Spleen (tissue), 7 donors: ENCODE measurements around the gene KIF5A.

Experiments used
- CTCF ChIP-seq, 11 experiments: fragments of 200-600 bp in 7 of 11; fragments of 450-650 bp in 4 of 11; sonication (generic) in 4 of 11; IDR thresholded peaks in 8 of 11; conservative IDR thresholded peaks in 3 of 11; 1 replicate in 7 of 11; 2 replicates in 4 of 11; pipeline versions ENCODE4 v1.4.0 to v1.8.0; 2016 to 2021; ENCODE audit warnings: antibody characterized with exemption in 11 of 11, inconsistent platforms in 4 of 11, mild to moderate bottlenecking in 1 of 11
- POLR2AphosphoS5 ChIP-seq, 3 donors: sonication (generic); formaldehyde crosslinking; IDR thresholded peaks; one replicate each; pipeline ENCODE4 v1.5.1; 2017; ENCODE audit warnings: antibody characterized with exemption in 3 of 3
- donor health status: DM: no; HTN: no; CAD: no; lungs with moderate emphysema.
- donor health status: DM: no; HTN: no; CAD: no.
- donor health status: DM: no; HTN: no; CAD: no.

GRCh38 chr12:57604992-57605810 is 55.4 kb downstream of the KIF5A start:
- TF ChIP-seq CTCF (IDR thresholded peaks at IDR 0.05 in 8 of 11, conservative IDR thresholded peaks at IDR 0.05 in 3 of 11) (no peak), POLR2AphosphoS5 (IDR thresholded peaks at IDR 0.05) (no peak)
